DMS153 treated with DMSO at 0.1 percent for 48 hours (cell line): ENCODE results near the gene CACNA1A.
"Not testable (repeated sequence)": the region's sequence is repeated elsewhere in the genome, so short reads cannot be mapped to it uniquely, and the experiment has no call there.

Experiments
- DNase-seq: peaks from one replicate; lab custom pipeline; 2025; ENCODE audit not compliant: unreplicated experiment; lab: John Stamatoyannopoulos, UW

The CACNA1A gene

DNA sequence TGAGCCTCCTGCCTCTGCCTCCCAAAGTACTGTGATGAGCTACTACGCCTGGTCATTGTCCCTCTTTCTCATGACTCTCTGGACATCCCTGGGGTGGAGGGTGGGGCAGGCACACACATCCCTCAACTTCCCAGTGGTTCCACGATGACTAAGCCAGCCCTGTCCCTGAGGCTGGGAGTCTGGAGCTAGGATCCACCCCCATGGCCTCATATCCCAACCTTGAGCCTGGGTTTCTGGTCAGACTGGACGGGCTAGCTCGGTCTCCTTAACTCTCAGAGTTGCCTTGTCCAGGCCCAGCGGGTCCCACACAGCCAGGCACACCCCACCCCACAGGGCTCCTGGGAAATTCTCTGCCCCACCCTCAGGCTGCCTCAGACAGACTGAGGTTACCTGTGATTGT is 336.5 kb downstream of the CACNA1A start:
- no peak for DNase-seq

DNA sequence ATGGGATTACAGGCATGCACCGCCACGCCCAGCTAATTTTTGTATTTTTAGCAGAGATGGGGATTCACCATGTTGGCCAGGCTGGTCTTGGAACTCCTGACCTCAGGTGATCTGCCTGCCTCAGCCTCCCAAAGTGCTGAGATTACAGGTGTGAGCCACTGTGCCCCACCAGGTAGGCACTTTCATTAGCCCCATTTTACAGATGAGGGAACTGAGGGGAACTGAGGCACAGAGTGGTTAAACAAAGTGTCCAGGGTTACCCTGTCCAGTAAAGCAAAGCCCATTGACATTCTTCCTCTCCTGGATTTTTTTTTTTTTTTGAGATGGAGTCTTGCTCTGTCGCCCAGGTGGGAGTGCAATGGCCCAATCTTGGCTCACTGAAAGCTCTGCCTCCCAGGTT is 340.1 kb downstream of the CACNA1A start:
- not testable (repeated sequence) for DNase-seq

DNA sequence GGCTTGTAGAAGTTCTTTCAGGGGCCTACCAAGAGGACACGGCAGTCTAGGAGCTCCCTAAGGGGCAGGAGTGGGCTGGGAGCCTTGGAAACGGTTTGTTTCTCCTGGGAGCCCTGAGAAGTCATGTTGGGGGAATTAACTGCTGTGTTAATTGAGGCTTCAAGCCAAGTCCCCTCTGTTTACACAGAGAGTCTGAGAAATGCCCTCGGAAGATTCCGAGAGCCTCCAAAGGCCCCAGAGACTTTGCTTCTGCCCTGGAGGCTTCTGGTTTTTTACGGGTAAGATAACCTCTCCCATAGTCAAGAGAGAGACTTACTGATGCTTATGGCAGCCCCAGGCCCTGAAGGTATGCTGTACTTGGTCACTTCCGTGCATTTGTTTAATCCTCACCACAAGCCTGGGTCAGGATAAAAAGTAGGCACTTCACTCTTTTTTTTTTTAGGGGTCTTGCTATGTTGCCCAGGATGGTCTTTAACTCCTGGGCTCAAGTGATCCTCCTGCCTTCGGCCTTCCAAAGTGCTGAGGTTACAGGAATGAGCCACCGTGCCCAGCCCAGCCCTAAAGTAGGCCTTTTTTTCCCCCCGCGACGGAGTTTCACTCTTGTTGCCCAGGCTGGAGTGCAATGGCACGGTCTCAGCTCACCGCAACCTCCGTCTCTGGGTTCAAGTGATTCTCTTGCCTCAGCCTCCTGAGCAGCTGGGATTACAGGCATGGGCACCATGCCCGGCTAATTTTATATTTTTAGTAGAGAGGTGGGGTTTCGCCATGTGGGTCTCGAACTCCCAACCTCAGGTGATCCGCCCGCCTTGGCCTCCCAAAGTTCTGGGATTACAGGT is 340.9 kb downstream of the CACNA1A start:
- no peak for DNase-seq

DNA sequence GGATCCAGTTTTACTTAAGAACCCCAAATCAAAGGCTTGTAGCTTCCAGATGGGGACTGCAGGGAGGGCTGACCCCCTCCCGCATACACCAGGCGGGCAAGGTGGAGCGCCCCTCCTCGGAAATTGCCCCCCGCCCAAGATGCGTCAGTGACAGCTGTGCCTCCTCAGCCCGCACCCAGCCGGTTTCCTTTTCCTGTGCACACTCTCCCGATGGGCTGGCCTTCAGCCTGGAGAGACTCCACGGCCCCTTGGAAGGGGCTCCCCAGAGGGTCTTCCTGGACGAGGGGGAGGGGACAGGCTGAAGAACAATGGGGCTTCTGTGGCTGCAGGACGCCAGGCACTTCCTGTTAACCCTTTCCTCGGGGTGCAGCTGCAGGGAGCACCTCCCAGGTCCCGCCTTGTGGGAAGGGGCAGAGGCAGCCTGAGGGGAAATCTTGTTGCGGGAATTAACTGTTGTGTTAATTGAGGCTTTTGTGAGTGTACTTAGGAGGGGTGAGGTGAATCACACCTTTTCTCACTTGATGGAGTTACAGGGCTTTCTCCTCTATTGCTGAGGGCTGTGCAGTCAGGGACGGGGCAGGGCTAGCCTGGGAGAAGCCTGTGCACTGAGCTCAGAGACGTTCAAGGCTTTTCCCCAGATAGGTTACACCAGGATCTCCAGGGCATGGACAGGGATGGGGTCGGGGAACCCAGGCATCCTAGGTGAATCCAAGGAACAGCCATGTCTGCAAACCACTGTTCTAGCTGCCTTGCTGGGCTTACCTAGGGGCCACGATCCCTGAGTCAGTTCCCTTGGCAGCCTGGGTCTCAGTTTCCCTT is 341.7 kb downstream of the CACNA1A start:
- peak; percentile 58 for DNase-seq

DNA sequence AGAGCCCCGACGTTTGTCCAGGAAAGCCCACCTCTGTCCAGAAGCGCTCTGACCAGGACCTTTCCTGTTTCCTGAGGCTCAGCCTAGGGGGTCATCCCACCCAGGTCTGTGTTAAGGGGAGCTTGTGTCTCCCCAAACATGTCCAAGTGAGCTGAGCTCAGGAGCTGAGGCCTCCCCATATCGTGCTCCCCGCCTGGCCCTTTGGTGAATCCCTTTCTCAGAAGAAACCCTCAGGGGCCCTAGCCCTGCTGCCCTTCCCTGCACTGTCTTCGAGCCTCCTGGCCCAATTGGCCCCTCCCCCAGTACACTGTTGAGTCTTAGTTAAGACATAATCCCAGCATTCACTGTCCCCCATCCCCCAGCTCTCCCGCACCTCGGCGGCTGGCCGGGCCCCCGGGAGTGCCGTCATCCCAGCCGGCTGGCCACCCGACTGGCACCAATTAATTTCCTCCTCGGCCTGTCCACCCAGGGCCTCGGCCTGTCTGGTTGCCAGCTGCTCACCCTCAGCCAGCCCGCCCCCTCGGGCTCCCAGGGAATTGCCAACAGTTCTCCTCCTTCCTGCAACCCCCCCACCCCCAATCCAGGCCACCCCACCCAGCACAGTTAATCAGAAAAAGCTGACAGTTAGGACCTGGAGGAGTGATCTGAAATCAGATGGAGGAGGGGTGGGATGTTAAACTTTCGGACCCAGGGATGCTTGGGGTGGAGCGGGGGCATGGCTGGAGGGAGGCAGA is 342.5 kb downstream of the CACNA1A start:
- DNase-seq, result peak; percentile 71

DNA sequence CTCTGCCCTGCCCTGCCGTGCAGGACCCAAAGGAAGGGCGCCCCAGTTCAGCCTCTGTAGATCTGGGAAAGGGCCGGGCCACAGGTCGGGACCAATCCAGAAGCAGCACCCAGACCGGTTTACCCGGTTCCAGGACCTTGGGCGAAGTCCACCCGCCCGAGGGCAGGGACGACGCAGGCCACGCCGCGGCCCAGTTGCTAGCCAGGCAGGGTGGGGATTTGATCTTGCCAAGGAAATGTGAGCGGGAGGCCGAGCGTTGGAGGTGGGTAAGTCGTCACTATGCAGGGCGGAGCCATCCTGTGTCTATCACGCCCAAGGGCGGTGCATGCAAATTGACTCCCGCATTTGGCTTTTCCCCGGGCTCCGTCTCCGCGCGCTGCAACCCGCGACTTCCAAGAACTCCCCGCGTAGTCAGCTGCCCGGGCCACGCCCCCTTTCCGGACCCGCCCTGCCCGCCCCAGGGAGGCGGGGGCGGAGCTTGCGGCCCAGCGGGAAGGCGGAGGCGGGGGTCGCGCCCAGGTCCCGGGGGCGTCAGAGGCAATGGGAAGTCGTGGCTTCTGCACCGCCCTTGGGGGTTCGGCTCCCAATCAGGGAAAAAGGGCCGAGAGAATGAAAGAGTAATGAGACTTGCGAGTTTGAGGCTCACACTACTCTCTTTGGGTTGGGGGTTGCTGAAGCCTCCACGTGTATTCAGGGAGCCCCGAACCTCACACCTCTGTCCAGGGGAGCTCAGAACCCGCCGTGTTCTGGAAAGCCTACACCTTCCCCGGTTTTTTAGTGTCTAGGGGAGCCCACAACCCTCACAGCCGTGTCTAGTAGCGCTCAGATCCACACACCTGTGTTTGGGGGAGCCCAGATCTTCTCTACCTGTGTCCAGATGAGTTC is 343.3 kb downstream of the CACNA1A start:
- peak; percentile 93 for DNase-seq

DNA sequence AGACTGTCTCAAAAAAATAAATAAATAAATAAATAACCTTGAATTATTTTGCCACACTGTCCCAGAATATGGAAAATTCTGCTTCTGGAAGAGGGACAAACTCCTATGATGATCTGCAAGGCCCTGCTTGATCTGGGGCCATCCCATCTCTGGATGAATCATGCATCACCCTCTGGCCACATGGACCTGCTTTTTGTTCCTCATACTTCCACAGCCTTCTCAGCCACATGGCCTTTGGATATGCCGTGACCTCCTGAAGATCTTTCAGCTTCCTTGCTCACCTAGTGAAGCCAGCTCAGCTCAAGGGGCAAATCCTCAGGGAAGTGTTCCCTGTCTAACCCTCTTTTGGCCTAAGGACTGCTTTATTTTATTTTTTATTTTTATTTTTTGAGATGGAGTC is 345.7 kb downstream of the CACNA1A start:
- DNase-seq, result no peak

DNA sequence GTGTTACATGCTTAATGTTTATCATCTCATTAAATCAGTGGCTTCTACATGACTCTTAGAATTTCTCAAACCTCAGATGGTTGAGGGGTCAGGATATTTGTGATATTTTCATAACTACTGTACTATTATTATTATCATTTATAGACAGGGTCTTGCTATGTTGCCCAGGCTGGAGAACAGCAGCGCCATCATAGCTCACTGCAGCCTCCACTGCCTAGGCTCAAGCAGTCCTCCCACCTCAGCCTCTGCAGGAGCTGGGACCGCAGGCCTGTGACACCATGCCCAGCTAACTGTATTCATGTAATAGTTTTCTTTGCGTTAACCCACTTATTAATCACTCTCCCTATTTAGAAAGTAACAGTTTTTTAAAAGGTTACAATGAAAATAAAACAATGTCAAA is 346.6 kb downstream of the CACNA1A start:
- no peak for DNase-seq
